Chondrocyte (in vitro differentiated cells): Measurements from ENCODE around the gene CFAP58. TPM values are rescaled to one million over a fixed set of nuclear protein-coding genes. Genes with fewer than 3 reads are reported as not detected.

Source experiments
- DNase-seq: peaks from one replicate; pipeline ENCODE4 v3.0.0; 2021; ENCODE audit warnings: mixed read lengths, low spot score
- H3K27ac Mint-ChIP-seq: one replicate; pipeline ENCODE4 v1.8.0; 2021; ENCODE audit warnings: mild to moderate bottlenecking, moderate library complexity, mixed read lengths; ENCODE audit not compliant: unreplicated experiment
- H3K27me3 Mint-ChIP-seq: 2 replicates; pipeline ENCODE4 v1.8.0; 2021; ENCODE audit warnings: low read depth, mixed read lengths
- H3K36me3 Mint-ChIP-seq: 2 replicates; pipeline ENCODE4 v1.8.0; 2021; ENCODE audit warnings: low read depth, mixed read lengths
- H3K4me1 Mint-ChIP-seq: 2 replicates; pipeline ENCODE4 v1.8.0; 2021; ENCODE audit warnings: low read depth, mild to moderate bottlenecking, mixed read lengths
- H3K4me3 Mint-ChIP-seq: one replicate; pipeline ENCODE4 v1.8.0; 2021; ENCODE audit warnings: mild to moderate bottlenecking, moderate library complexity, mixed read lengths; ENCODE audit not compliant: unreplicated experiment
- H3K9me3 Mint-ChIP-seq: 2 replicates; pipeline ENCODE4 v1.8.0; 2021; ENCODE audit warnings: low read depth, mixed read lengths
- total RNA-seq: library from RNA; stranded (reverse); gene quantifications from 3 replicates; pipeline ENCODE4 v1.2.1, GENCODE V29; 2021
- TF ChIP-seq, protein P1 (sequence below): fragments of 200-600 bp; sonication (generic); IDR thresholded peaks from 2 replicates; pipeline ENCODE4 v1.5.0; 2021; ENCODE audit warnings: antibody characterized with exemption, mild to moderate bottlenecking, moderate library complexity

The CFAP58 gene
- total RNA-seq, 1 donor from 2014 or later: 0.15 TPM

DNA sequence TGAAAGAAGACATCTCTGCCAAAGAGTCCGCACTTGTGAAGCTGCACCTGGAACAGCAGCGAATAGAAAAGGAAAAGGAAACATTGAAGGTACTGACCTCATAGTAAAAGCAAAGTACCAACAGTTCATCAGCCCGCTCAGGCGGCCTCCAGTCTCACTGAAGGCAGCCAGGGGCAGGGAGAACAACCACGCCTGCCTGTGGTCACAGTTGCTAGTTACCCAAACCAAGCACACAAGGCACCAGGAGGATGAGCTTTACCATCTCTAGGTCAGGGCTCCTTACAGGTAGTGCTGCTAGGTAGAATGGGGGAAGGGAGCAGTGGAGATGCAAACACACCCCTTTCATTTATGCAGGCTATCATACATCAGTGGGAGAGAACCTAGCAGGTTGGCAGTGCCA, 39.8 kb downstream of the CFAP58 start:
- DNase-seq: no peak
- TF ChIP-seq, protein P1, sequence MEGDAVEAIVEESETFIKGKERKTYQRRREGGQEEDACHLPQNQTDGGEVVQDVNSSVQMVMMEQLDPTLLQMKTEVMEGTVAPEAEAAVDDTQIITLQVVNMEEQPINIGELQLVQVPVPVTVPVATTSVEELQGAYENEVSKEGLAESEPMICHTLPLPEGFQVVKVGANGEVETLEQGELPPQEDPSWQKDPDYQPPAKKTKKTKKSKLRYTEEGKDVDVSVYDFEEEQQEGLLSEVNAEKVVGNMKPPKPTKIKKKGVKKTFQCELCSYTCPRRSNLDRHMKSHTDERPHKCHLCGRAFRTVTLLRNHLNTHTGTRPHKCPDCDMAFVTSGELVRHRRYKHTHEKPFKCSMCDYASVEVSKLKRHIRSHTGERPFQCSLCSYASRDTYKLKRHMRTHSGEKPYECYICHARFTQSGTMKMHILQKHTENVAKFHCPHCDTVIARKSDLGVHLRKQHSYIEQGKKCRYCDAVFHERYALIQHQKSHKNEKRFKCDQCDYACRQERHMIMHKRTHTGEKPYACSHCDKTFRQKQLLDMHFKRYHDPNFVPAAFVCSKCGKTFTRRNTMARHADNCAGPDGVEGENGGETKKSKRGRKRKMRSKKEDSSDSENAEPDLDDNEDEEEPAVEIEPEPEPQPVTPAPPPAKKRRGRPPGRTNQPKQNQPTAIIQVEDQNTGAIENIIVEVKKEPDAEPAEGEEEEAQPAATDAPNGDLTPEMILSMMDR: no peak
- Mint-ChIP-seq H3K36me3 (no peaks in the 10 kb centered on the region), H3K27me3 (peaks cover 34% of the 10 kb centered on the region), H3K27ac (no peak overlapping the region), H3K4me1 (no peaks in the 10 kb centered on the region), H3K4me3 (no peak overlapping the region), H3K9me3 (no peaks in the 10 kb centered on the region)

DNA sequence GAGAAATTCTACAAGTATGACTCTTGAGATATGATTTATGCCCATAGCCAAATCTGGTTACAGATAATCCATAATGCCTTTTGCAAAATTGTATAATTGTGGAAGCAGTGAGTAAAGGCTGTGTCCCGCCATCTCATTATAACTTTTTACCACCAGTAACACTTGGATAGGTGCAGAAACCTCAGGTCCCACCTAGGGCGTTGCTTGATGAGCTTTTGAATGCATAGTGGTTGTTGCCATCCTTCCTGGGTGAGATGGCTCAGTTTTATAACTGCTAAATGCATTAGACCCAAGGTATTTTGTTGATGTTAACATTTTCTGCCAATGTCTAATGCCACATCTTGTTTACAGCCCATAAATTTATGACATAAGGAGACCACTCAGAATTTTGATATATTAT, 42.9 kb downstream of the CFAP58 start:
- Mint-ChIP-seq H3K4me3 (no peak overlapping the region), H3K9me3 (no peaks in the 10 kb centered on the region), H3K36me3 (no peaks in the 10 kb centered on the region), H3K27me3 (peaks cover 25% of the 10 kb centered on the region), H3K4me1 (no peaks in the 10 kb centered on the region), H3K27ac (no peak overlapping the region)
- TF ChIP-seq, protein P1: no peak
- DNase-seq: no peak

DNA sequence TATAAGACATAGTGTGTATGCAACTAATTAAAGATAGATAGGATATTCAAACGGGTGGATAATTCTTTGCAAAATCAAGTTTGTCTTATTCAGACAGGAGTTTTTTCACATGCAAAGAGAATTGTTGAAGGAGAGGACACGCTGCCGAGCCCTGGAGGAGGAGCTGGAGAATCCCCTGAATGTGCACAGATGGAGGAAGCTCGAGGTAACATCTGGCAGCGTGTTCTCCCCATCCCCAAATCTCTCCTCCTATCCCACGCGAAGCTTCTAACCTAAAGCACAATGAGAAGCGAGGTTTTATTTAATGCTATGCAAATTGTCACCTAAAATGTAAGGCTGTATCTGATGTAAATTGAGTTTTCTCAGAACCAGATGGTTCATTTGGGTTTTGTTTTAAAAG, 50.0 kb downstream of the CFAP58 start:
- no peak overlapping the region for H3K4me3 Mint-ChIP-seq
- TF ChIP-seq, protein P1: no peak
- H3K36me3 Mint-ChIP-seq: no peaks in the 10 kb centered on the region
- H3K27me3 Mint-ChIP-seq: peaks cover 29% of the 10 kb centered on the region
- H3K4me1 Mint-ChIP-seq: no peaks in the 10 kb centered on the region
- no peak overlapping the region for H3K27ac Mint-ChIP-seq
- DNase-seq: no peak
- no peaks in the 10 kb centered on the region for H3K9me3 Mint-ChIP-seq

DNA sequence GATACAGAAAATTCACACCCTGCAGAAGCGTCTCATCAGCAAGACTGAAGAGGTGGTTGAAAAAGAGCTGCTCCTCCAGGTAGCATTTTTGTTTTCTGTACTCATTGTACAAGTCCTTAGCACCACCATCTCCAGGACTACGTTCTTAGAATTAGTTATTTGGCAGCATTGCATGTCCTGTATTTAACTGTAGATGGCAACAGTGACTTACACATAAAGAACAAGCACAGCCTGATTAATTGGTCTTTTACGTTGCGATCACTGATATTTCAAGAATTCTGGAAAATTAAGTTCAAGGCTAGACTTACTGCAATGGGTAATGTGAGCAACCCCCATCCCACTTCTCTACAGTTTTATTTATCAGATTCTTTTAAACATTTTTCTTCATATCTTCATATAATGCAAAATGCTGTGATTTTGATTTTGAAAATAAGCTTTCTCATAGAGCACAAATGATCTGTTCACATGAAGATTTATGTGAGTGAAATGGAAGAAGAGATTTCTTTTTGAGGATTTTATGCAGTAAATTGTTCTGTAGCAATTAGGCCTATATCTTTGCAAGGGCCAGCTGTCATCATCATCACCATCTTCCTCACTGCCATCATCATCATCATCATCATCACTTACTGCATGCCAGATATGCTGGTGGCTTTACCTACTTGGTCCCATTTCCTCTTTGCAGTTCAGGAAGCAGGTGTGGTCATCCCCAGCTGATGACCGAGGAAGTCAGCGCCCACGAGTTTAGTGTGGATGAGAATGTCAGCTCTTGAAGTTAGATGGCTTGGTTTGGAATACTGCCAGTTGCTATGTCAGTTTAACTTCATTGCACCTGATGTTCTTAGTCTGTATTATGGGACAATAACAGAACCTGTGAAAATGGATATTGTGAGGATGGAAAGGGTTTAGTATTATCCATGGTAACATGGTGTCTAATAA, 53.4 kb downstream of the CFAP58 start:
- Mint-ChIP-seq H3K4me3 (no peak overlapping the region), H3K36me3 (no peaks in the 10 kb centered on the region), H3K27me3 (peaks cover 33% of the 10 kb centered on the region), H3K9me3 (no peaks in the 10 kb centered on the region), H3K27ac (no peak overlapping the region), H3K4me1 (no peaks in the 10 kb centered on the region)
- TF ChIP-seq, protein P1: peak; percentile 75
- DNase-seq: no peak

DNA sequence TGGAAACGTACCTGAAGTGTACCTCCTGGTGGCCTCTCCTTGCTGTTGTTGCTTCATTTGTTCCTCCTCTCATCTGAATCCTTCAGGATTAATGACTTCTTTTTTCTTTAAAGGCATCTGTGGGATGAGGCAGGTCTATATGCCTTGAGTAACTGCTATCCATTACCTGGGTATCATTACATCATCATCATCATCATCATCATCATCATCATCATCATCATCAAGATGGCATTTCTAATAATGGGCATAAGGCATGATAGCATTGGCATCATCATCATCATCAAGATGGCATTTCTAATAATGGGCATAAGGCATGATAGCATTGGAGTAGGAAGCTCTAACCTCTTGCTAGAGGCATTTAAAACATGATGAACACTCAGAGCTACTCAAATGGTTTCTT, 59.9 kb downstream of the CFAP58 start:
- Mint-ChIP-seq H3K4me3 (no peak overlapping the region), H3K4me1 (no peaks in the 10 kb centered on the region), H3K27me3 (peaks cover 22% of the 10 kb centered on the region), H3K27ac (no peak overlapping the region), H3K9me3 (no peaks in the 10 kb centered on the region), H3K36me3 (no peaks in the 10 kb centered on the region)
- no peak for DNase-seq
- TF ChIP-seq, protein P1: no peak
